Karpas-422 (cell line): ENCODE measurements around the gene MTA3. TPM values are rescaled to one million over a fixed set of nuclear protein-coding genes. Genes with fewer than 3 reads are reported as not detected.

Experiments
- DNase-seq: peaks from one replicate; pipeline ENCODE4 v3.0.0-alpha.2; 2015
- H2AFZ ChIP-seq: fragments of 200-600 bp; sonication (generic); 2 replicates; pipeline ENCODE4 v1.6.1; 2014; ENCODE audit warnings: antibody characterized with exemption, low read length, mixed read lengths
- H3K27ac ChIP-seq: fragments of 200-600 bp; sonication (generic); 2 replicates; pipeline ENCODE4 v1.5.1; 2014; ENCODE audit warnings: mild to moderate bottlenecking, low read length, moderate library complexity
- H3K27me3 ChIP-seq: fragments of 200-600 bp; sonication (generic); 2 replicates; pipeline ENCODE4 v1.6.1; 2014; ENCODE audit warnings: low read length, mixed read lengths
- H3K36me3 ChIP-seq: fragments of 200-600 bp; sonication (generic); 2 replicates; pipeline ENCODE4 v1.6.1; 2014; ENCODE audit warnings: low read length, mixed read lengths; ENCODE audit not compliant: insufficient read depth
- H3K4me1 ChIP-seq: fragments of 200-600 bp; sonication (generic); 2 replicates; pipeline ENCODE4 v1.6.1; 2014; ENCODE audit warnings: mild to moderate bottlenecking, low read length, mixed read lengths
- H3K4me2 ChIP-seq: fragments of 200-600 bp; sonication (generic); 2 replicates; pipeline ENCODE4 v1.6.1; 2014; ENCODE audit warnings: low read length, low read depth, mild to moderate bottlenecking; ENCODE audit not compliant: poor library complexity, severe bottlenecking
- H3K4me3 ChIP-seq: fragments of 200-600 bp; sonication (generic); 2 replicates; pipeline ENCODE4 v1.5.1; 2014; ENCODE audit warnings: mild to moderate bottlenecking, antibody characterized with exemption, low read length, mixed read lengths
- H3K79me2 ChIP-seq: fragments of 200-600 bp; sonication (generic); 2 replicates; pipeline ENCODE4 v1.6.1; 2014; ENCODE audit warnings: mild to moderate bottlenecking, low read length, mixed read lengths
- H3K9ac ChIP-seq: fragments of 200-600 bp; sonication (generic); 2 replicates; pipeline ENCODE4 v1.6.0; 2014; ENCODE audit warnings: low read length
- H3K9me2 ChIP-seq: fragments of 200-600 bp; sonication (generic), shearing (Covaris generic); replicated peaks from 2 replicates; pipeline ENCODE4 v1.6.0; 2014; ENCODE audit warnings: mild to moderate bottlenecking, low read length, moderate library complexity; ENCODE audit not compliant: insufficient read depth
- H3K9me3 ChIP-seq: fragments of 300-700, 200-600 bp; sonication (generic); 2 replicates; pipeline ENCODE4 v1.6.1; 2014; ENCODE audit warnings: low read length, mixed read lengths
- H4K20me1 ChIP-seq: fragments of 200-600 bp; sonication (generic); 2 replicates; pipeline ENCODE4 v1.6.1; 2014; ENCODE audit warnings: mild to moderate bottlenecking, antibody characterized with exemption, low read length, low read depth; ENCODE audit not compliant: insufficient read depth
- total RNA-seq: library from RNA; depleted of rRNA; stranded (reverse); fragments of >200 nt; shearing (Covaris generic); gene quantifications from 2 replicates; pipeline ENCODE4 v1.2.3, GENCODE V29; 2014; ENCODE audit warnings: low replicate concordance; rRNA removed

MTA3 gene
- total RNA-seq = 97.9 and 149 TPM in 2 replicates

DNA sequence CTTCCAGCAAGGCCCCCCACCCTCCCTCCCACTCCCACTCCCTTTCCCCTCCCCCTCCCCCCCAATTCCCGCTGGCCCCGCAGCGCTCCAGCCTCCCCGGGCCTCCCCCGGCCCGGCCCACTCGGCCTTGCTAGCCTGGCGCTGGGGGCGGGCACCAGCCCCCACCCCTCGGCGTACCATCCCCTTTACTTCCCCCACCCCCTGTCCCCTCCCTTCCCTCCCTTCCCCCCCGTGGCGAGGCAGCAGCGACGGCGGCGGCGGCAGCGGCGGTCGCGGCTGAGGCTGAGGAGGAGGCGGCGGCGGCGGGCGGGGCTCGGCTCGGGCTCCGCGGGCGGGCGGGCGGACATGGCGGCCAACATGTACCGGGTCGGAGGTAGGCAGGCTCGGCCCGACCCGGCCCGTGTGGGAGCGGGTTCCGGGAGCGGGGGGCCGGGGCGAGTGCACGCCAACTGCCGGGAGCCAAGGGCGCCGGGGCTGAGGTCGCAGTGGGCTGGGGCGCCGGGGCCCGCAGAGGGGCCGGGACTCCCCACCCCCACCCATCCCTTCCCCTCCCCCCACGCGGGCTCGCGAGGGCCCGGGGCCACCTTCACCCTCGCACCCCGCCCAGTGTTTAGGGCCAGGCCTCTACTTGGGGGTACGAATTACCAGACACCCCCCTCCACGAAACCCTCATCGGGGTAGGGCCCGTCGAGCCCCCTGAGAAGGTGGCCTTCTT is at the start of gene MTA3:
MTA3 (plus strand) TSS at position 232 of the 715 bp plus-strand sequence; CDS start at position 346, 114 bp downstream.
- Histone ChIP-seq H3K4me2 (peak within 1 kb of the TSS; percentile 100), H3K9ac (peak within 1 kb of the TSS; percentile 98), H3K9me3 (no peaks in the 10 kb centered on the region), H2AFZ (no peak within 1 kb of the TSS), H3K4me1 (peaks cover 70% of the 10 kb centered on the region), H3K27me3 (no peaks in the 10 kb centered on the region), H4K20me1 (peaks cover 5% of the 10 kb centered on the region; the same call in 1 of the 2 replicates), H3K79me2 (peaks cover 45% of the 10 kb centered on the region), H3K9me2 (no peaks in the 10 kb centered on the region), H3K27ac (peak within 1 kb of the TSS; percentile 98), H3K36me3 (peaks cover 25% of the 10 kb centered on the region), H3K4me3 (peak within 1 kb of the TSS; percentile 94)
- DNase-seq = peak; percentile 92

DNA sequence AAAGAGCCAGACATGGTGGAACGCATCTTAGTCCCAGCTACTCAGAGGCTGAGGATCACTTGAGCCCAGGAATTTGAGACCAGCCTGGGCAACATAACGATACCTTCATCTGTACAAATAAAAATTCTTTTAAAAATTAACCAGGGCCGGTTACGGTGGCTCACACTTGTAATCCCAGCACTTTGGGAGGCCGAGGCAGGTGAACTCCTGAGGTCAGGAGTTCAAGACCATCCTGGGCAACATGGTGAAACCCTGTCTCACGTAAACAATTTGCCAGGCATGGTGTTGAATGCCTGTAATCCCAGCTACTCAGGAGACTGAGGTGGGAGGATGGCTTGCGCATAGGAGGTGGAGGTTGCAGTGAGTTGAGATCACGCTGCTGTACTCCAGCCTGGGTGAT is 48.8 kb upstream of the MTA3 start:
- Histone ChIP-seq H3K9me3 (no peaks in the 10 kb centered on the region), H3K27ac (no peak overlapping the region), H3K4me3 (no peak overlapping the region), H3K36me3 (no peaks in the 10 kb centered on the region), H3K9ac (no peak overlapping the region), H2AFZ (no peak overlapping the region), H3K4me1 (peaks cover 11% of the 10 kb centered on the region), H3K4me2 (no peak overlapping the region), H3K27me3 (no peaks in the 10 kb centered on the region), H4K20me1 (no peaks in the 10 kb centered on the region), H3K79me2 (no peaks in the 10 kb centered on the region), H3K9me2 (no peaks in the 10 kb centered on the region)
- DNase-seq = no peak

DNA sequence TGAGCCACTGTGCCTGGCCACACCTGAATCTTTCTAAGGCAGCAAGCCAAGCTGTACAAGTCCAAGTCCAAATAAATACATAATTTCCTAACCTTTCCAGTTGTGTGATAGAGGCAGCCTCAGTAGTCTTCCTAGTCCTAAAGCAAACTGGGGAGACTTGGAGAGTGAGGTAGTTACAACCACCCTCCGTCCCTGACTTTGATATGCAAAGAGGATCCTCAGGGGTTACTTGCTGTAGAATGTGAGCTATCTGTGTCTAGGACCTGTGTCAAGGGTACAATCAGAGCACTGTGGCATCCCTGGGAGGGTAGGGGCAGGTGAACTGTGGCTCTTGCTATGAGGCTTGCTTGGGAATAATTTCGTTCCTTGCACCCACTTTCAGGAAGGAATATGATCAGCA is 46.4 kb upstream of the MTA3 start:
- Histone ChIP-seq H3K27me3 (no peaks in the 10 kb centered on the region), H3K4me1 (peaks cover 6% of the 10 kb centered on the region), H3K79me2 (no peaks in the 10 kb centered on the region), H3K36me3 (no peaks in the 10 kb centered on the region), H4K20me1 (no peaks in the 10 kb centered on the region), H3K27ac (no peak overlapping the region), H3K9me3 (no peaks in the 10 kb centered on the region), H2AFZ (no peak overlapping the region), H3K4me2 (no peak overlapping the region), H3K9me2 (no peaks in the 10 kb centered on the region), H3K9ac (no peak overlapping the region), H3K4me3 (no peak overlapping the region)
- no peak for DNase-seq

DNA sequence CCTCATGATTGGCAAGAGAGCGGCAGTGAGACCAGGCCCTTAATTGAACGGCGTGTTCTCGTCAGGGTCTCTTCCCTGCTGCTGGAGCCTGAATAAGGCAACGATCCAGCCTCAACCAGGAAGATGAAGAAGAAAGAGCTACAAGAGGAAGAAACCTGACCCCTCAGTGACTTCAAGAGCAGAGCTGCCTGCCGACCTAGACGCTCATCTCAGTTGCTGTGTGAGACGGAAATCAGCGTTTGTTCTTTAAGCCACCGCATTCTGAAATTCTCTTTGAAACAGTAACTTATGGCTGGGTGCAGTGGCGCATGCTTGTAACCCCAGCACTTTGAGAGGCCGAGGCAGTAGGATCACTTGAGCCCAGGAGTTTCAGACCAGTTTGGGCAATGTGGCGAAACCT is 45.1 kb upstream of the MTA3 start:
- Histone ChIP-seq H3K9me2 (no peaks in the 10 kb centered on the region), H3K4me2 (no peak overlapping the region), H3K36me3 (no peaks in the 10 kb centered on the region), H3K4me3 (no peak overlapping the region), H3K9ac (no peak overlapping the region), H3K27me3 (no peaks in the 10 kb centered on the region), H3K9me3 (no peaks in the 10 kb centered on the region), H3K79me2 (no peaks in the 10 kb centered on the region), H4K20me1 (no peaks in the 10 kb centered on the region), H2AFZ (no peak overlapping the region), H3K4me1 (peaks cover 6% of the 10 kb centered on the region), H3K27ac (no peak overlapping the region)
- no peak for DNase-seq

DNA sequence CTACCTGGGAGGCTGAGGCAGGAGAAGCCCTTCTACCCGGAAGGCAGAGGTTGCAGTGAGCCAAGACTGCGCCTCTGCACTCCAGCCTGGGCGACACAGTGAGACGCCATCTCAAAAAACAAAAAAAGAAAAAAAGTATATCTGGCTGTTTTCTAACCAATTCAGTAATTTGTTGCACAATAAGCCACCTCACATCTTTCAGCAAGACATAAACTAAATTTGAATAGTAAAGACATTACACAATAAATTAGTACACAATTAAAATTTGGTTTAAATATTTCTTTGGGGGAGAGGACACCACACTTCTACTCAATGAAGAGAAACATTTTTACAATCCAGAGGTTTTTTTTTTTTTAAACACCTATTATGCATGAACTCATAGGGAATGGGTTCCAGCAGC is 36.0 kb upstream of the MTA3 start:
- no peaks in the 10 kb centered on the region for H3K36me3 ChIP-seq
- no peaks in the 10 kb centered on the region for H3K27me3 ChIP-seq
- no peak overlapping the region for H2AFZ ChIP-seq
- peaks cover 9% of the 10 kb centered on the region for H3K4me1 ChIP-seq
- no peaks in the 10 kb centered on the region for H3K79me2 ChIP-seq
- no peaks in the 10 kb centered on the region for H3K9me3 ChIP-seq
- H3K9me2 ChIP-seq = no peaks in the 10 kb centered on the region
- H3K4me3 ChIP-seq = no peak overlapping the region
- H3K9ac ChIP-seq = no peak overlapping the region
- no peak overlapping the region for H3K4me2 ChIP-seq
- no peak overlapping the region for H3K27ac ChIP-seq
- no peaks in the 10 kb centered on the region for H4K20me1 ChIP-seq
- DNase-seq = no peak

DNA sequence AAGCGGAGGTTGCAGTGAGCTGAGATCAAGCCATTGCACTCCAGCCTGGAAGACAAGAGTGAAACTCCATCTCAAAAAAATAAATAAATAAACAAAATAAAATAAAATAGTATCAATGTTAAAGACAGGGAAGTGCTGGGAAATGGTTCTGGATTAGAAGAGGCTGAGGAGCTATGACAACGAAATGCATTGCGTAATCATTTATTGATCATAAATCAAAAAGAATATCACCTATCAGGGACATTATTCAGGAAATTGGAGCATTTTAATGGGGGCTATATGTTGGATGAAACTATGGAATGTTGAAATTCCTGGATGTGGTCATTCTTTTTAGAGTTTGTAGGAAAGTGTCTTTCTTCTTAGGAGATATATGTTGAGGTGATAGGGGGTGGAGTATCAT is 30.9 kb upstream of the MTA3 start:
- H2AFZ ChIP-seq = no peak overlapping the region
- DNase-seq = no peak
- H3K9me2 ChIP-seq = no peaks in the 10 kb centered on the region
- no peaks in the 10 kb centered on the region for H3K9me3 ChIP-seq
- H3K79me2 ChIP-seq = no peaks in the 10 kb centered on the region
- H3K4me3 ChIP-seq = no peak overlapping the region
- H3K4me2 ChIP-seq = no peak overlapping the region
- no peak overlapping the region for H3K9ac ChIP-seq
- H3K36me3 ChIP-seq = no peaks in the 10 kb centered on the region
- H3K27ac ChIP-seq = no peak overlapping the region
- no peaks in the 10 kb centered on the region for H3K4me1 ChIP-seq
- H4K20me1 ChIP-seq = no peaks in the 10 kb centered on the region
- H3K27me3 ChIP-seq = no peaks in the 10 kb centered on the region

DNA sequence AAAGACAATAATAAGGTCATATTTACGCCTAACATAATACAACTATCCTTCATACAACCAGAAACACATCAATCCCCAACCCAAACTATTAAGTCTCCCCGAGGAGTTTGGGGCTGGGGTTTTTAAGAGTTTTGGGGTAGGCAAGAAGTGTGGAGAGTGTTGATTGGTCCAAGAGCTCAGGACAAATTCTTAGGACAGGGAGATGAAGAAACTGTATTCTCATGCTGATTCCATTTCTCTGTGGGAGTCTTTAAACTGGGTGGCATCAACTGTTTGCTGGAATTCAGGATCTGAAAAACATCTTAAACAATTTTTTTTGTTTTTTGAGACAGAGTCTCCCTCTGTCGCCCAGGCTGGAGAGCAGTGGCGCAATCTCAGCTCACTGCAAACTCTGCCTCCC is 25.6 kb upstream of the MTA3 start:
- H3K9me2 ChIP-seq = no peaks in the 10 kb centered on the region
- no peak overlapping the region for H2AFZ ChIP-seq
- no peaks in the 10 kb centered on the region for H3K79me2 ChIP-seq
- H3K27ac ChIP-seq = no peak overlapping the region
- H3K4me3 ChIP-seq = no peak overlapping the region
- no peak overlapping the region for H3K9ac ChIP-seq
- no peak for DNase-seq
- H3K27me3 ChIP-seq = no peaks in the 10 kb centered on the region
- peaks cover 35% of the 10 kb centered on the region for H3K4me1 ChIP-seq
- H3K9me3 ChIP-seq = no peaks in the 10 kb centered on the region
- H3K36me3 ChIP-seq = no peaks in the 10 kb centered on the region
- H3K4me2 ChIP-seq = no peak overlapping the region
- no peaks in the 10 kb centered on the region for H4K20me1 ChIP-seq

DNA sequence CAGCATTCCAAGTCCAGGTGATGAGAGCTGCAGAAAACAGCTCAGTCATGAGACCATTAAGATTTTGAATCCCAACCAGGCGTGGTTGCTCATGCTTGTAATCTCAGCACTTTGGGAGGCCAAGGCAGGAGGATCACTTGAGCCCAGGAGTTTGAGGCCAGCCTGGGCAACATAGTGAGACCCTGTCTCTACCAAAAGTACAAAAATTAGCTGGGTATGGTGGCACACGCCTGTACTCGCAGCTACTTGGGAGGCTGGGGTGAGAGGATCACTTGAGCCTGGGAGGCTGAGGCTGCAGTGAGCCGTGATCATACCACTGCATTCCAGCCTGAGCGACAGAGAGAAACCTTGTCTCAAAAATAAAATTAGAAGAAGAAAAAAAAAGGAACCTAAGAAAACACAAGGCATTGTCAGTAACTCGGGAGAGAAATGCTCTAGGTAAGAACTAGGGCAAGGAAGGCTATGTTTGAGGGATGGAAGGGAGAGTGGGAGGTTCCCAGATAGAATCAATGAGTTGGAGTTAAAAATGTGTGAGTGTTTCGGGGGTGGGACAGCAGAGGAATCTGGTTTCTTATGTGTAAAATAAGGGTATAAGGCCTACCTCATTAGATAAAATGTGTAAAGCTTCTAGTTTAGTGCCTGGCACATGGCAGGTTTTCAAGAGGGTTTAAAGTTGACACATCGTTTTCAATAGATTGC is 23.3 kb upstream of the MTA3 start:
- Histone ChIP-seq H3K4me1 (peaks cover 40% of the 10 kb centered on the region), H3K36me3 (no peaks in the 10 kb centered on the region), H3K9me3 (no peaks in the 10 kb centered on the region), H3K27ac (peak overlapping the region; percentile 96), H3K9ac (no peak overlapping the region), H3K79me2 (no peaks in the 10 kb centered on the region), H3K27me3 (no peaks in the 10 kb centered on the region), H4K20me1 (no peaks in the 10 kb centered on the region), H3K4me2 (peak overlapping the region; percentile 12), H3K4me3 (no peak overlapping the region), H2AFZ (peak overlapping the region; percentile 82; the same call in 1 of the 2 replicates), H3K9me2 (no peaks in the 10 kb centered on the region)
- no peak for DNase-seq
